Measurements from ENCODE around the gene MED27. TPM values are rescaled to one million over a fixed set of nuclear protein-coding genes. Genes with fewer than 3 reads are reported as not detected.

MED27 gene, protein sequence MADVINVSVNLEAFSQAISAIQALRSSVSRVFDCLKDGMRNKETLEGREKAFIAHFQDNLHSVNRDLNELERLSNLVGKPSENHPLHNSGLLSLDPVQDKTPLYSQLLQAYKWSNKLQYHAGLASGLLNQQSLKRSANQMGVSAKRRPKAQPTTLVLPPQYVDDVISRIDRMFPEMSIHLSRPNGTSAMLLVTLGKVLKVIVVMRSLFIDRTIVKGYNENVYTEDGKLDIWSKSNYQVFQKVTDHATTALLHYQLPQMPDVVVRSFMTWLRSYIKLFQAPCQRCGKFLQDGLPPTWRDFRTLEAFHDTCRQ
- 45.0 TPM for total RNA-seq (ENCODE audit: unreplicated experiment)
- long read RNA-seq, transcript MED27-201 (8 exons, 1,431 nt) = major isoform, 8 of 9 reads
- long read RNA-seq, partial matches to known transcripts = 0 of 9 reads
- long read RNA-seq, other reads (novel, unspliced or antisense) = 1 of 9 reads

DNA sequence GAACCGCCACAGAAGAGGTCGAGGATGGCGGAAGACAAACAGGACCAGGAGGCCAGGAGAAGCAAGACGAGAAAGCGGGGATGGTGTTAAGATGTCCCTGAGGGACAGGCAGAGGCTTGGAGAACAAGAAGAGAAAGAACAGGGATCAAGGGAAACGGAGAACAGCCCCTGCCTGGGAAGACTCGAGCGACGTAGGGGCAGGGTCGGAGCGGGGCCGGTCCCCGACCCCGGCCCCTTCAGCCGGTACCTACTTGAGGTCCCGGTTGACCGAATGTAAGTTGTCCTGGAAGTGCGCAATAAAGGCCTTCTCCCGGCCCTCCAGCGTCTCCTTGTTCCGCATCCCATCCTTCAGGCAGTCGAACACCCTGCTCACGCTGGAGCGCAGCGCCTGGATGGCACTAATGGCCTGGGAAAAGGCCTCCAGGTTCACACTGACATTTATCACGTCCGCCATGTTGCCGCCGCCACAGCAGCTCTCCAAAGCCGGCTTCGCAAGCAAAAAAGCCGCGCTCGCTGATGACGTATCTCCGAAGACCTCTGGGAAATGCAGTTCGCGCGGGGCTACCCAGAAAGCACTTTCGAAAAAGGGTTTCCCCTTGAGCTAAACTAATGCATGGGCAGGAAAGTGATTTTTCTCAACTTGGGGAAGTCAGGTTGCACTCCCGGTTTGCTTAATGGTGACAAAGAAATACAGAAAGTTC, at the start of gene MED27:
Gene MED27, minus strand, starts transcription at position 477 of the 701 bp plus-strand sequence. Its CDS starts 23 bp downstream, at position 454.
- Mint-ChIP-seq H3K4me1 (ENCODE audit: low read depth, unreplicated experiment) (peaks cover 21% of the 10 kb centered on the region), H3K27ac (ENCODE audit: unreplicated experiment) (peak within 1 kb of the TSS; percentile 82), H3K27me3 (ENCODE audit: unreplicated experiment) (peaks cover 4% of the 10 kb centered on the region), H3K4me3 (ENCODE audit: unreplicated experiment) (peak within 1 kb of the TSS; percentile 99), H3K36me3 (ENCODE audit: unreplicated experiment) (no peaks in the 10 kb centered on the region), H3K9me3 (ENCODE audit: unreplicated experiment) (peaks cover 2% of the 10 kb centered on the region)
- DNase-seq = peak; percentile 94
- TF ChIP-seq, protein P1, sequence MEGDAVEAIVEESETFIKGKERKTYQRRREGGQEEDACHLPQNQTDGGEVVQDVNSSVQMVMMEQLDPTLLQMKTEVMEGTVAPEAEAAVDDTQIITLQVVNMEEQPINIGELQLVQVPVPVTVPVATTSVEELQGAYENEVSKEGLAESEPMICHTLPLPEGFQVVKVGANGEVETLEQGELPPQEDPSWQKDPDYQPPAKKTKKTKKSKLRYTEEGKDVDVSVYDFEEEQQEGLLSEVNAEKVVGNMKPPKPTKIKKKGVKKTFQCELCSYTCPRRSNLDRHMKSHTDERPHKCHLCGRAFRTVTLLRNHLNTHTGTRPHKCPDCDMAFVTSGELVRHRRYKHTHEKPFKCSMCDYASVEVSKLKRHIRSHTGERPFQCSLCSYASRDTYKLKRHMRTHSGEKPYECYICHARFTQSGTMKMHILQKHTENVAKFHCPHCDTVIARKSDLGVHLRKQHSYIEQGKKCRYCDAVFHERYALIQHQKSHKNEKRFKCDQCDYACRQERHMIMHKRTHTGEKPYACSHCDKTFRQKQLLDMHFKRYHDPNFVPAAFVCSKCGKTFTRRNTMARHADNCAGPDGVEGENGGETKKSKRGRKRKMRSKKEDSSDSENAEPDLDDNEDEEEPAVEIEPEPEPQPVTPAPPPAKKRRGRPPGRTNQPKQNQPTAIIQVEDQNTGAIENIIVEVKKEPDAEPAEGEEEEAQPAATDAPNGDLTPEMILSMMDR (IDR thresholded peaks at IDR 0.05; ENCODE audit: partially characterized antibody, unreplicated experiment) = no peak

DNA sequence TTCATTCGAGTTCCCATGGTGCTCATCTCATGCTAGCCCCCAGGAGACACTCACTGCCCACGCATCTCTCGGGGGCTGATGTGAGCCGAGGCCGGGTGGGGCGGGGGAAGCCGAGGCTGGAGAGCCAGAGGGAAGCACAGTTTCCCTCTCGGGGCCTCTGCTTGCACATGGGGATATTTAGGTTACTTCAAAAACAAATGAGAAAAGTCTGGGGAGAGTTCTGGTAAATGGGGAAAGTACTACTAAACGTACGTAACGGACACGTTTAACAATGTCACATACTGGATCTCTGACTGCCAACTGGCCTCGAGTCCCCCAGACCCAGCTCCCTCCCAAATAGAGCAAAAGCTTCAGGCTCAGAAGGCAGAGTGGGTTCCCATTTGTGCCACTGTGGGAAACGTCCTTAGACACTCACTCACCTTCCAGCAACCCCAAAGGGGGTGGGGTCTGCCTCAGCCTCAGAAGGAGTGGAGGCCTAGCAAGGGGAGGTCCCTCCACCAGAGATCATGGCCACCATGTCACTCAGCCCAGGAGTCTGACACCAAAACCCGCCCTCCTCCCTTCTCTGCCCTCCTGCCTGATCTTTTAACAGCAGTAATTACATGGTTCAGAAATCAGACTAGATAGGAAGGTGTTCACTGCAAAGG, 48.3 kb upstream of the MED27 start:
- Mint-ChIP-seq H3K27ac (ENCODE audit: unreplicated experiment) (no peak overlapping the region), H3K27me3 (ENCODE audit: unreplicated experiment) (peaks cover 4% of the 10 kb centered on the region), H3K9me3 (ENCODE audit: unreplicated experiment) (no peaks in the 10 kb centered on the region), H3K4me1 (ENCODE audit: low read depth, unreplicated experiment) (peaks cover 35% of the 10 kb centered on the region), H3K36me3 (ENCODE audit: unreplicated experiment) (no peaks in the 10 kb centered on the region), H3K4me3 (ENCODE audit: unreplicated experiment) (no peak overlapping the region)
- DNase-seq = no peak
- TF ChIP-seq, protein P1 (IDR thresholded peaks at IDR 0.05; ENCODE audit: partially characterized antibody, unreplicated experiment) = no peak

DNA sequence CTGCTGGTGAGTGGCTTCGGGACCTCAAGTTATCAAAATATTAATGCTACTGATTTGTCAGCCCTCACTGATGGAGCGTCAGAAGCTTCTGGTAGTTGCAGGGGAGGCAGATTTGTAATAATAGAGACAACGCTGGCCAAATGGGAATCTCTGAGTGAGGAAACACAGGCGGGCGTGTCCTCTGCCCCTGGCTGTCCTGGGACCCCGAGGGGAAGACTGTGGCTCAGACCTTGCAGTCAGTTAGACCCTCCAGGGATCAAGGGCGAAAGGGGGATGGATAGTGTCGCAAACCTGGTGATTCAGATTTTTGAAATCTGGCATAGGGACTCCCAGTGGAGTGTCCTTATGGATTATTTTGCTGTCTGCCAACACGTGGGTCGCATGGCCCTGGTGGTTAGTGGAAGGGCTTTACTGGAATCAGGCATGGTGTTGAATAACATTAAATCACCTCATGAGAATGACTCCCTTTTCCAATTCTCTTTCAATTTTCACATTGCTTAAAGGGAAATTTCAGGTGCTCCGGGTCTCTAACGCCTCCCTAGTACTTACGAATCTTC, 47.1 kb upstream of the MED27 start:
- Mint-ChIP-seq H3K9me3 (ENCODE audit: unreplicated experiment) (no peaks in the 10 kb centered on the region), H3K4me1 (ENCODE audit: low read depth, unreplicated experiment) (peaks cover 40% of the 10 kb centered on the region), H3K36me3 (ENCODE audit: unreplicated experiment) (no peaks in the 10 kb centered on the region), H3K27ac (ENCODE audit: unreplicated experiment) (no peak overlapping the region), H3K27me3 (ENCODE audit: unreplicated experiment) (peaks cover 4% of the 10 kb centered on the region), H3K4me3 (ENCODE audit: unreplicated experiment) (peak overlapping the region; percentile 52)
- peak; percentile 27 for DNase-seq
- TF ChIP-seq, protein P1 (IDR thresholded peaks at IDR 0.05; ENCODE audit: partially characterized antibody, unreplicated experiment) = no peak

DNA sequence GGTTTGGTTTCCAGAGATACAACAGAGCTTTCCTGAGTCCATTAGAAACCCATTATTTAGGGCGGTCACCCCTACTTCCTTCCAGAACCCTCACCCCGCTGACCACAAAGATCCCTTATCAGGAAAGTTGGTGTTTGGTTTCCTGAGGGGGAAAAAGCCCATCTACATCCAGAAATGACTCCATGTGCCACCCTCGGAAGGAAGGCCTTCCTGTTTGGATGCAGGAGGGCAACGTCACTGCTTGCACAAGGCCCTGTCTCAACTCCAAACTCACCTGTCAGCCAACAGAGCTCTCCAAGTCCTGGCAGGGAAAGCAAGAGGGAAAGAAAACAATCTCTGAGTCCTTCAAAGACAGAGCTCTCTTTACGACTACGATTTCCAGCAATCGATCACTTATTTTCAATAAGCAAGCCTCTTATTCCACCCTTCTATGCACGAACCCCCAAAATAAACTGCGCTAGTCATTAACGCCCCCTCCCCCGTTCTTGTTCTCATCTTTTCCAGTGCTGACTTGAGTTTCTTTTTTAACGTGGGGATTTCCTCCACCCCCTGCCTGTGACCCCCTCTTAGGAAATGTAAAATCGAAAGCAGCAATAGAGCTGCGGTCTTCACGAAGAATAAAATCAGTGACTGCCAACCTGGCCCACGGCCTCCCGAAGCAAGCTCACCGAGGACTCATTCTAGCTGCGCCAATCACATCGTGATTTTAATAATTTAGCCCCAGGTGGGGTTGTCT, 46.4 kb upstream of the MED27 start:
- Mint-ChIP-seq H3K4me1 (ENCODE audit: low read depth, unreplicated experiment) (peaks cover 37% of the 10 kb centered on the region), H3K4me3 (ENCODE audit: unreplicated experiment) (peak overlapping the region; percentile 52), H3K9me3 (ENCODE audit: unreplicated experiment) (no peaks in the 10 kb centered on the region), H3K27ac (ENCODE audit: unreplicated experiment) (peak overlapping the region; percentile 3), H3K36me3 (ENCODE audit: unreplicated experiment) (no peaks in the 10 kb centered on the region), H3K27me3 (ENCODE audit: unreplicated experiment) (peaks cover 4% of the 10 kb centered on the region)
- TF ChIP-seq, protein P1 (IDR thresholded peaks at IDR 0.05; ENCODE audit: partially characterized antibody, unreplicated experiment) = no peak
- no peak for DNase-seq

Data from glutamatergic neuron (in vitro differentiated cells).